CD14-positive monocyte (primary cell): ENCODE measurements around the gene FRMD3. TPM values are rescaled to one million over a fixed set of nuclear protein-coding genes. Genes with fewer than 3 reads are reported as not detected.

Experiments used
- DNase-seq, 3 donors: peaks; one replicate each; pipeline ENCODE4 v3.0.0-alpha.2; 2011 to 2022
- H2AFZ ChIP-seq: 2 replicates; pipeline ENCODE4 v1.6.0; 2012; ENCODE audit warnings: mild to moderate bottlenecking, low read depth, low read length, inconsistent platforms; ENCODE audit not compliant: insufficient read depth, poor library complexity, severe bottlenecking
- H3K27ac ChIP-seq, 2 donors: 1 replicate in 1 of 2; 2 replicates in 1 of 2; pipeline ENCODE4 v1.5.1; 2012 to 2013; ENCODE audit warnings: low read length in 2 of 2, control low read depth in 1 of 2, inconsistent platforms in 1 of 2, low read depth in 1 of 2, mild to moderate bottlenecking in 1 of 2
- H3K27me3 ChIP-seq, 2 donors: one replicate each; pipeline versions ENCODE4 v1.6.0 to v1.6.1; 2011 to 2013; ENCODE audit warnings: low read length in 2 of 2; ENCODE audit not compliant: control insufficient read depth in 2 of 2, insufficient read depth in 2 of 2
- H3K36me3 ChIP-seq, 2 donors: replicated peaks in 1 of 2; 1 replicate in 1 of 2; 2 replicates in 1 of 2; pipeline versions ENCODE4 v1.5.1 to v1.6.1; 2012 to 2013; ENCODE audit warnings: low read length in 2 of 2, control low read depth in 1 of 2, inconsistent platforms in 1 of 2, mild to moderate bottlenecking in 1 of 2; ENCODE audit not compliant: insufficient read depth in 2 of 2, control insufficient read depth in 1 of 2
- H3K4me1 ChIP-seq, 2 donors: 1 replicate in 1 of 2; 2 replicates in 1 of 2; pipeline versions ENCODE4 v1.5.1 to v1.6.1; 2012 to 2013; ENCODE audit warnings: low read length in 2 of 2, control low read depth in 1 of 2, inconsistent platforms in 1 of 2, mild to moderate bottlenecking in 1 of 2, moderate library complexity in 1 of 2; ENCODE audit not compliant: insufficient read depth in 2 of 2, control insufficient read depth in 1 of 2
- H3K4me2 ChIP-seq: replicated peaks from 2 replicates; pipeline ENCODE3; 2012; ENCODE audit warnings: low read length, moderate library complexity, mild to moderate bottlenecking; ENCODE audit not compliant: poor library complexity, severe bottlenecking; ENCODE audit errors: extremely low read depth
- H3K4me3 ChIP-seq, 3 experiments: fragments of 200-600 bp in 1 of 3; sonication (generic) in 1 of 3; replicated peaks in 1 of 3; 1 replicate in 2 of 3; 2 replicates in 1 of 3; pipeline ENCODE4 v1.5.1; 2011 to 2013; ENCODE audit warnings: low read length in 3 of 3, mild to moderate bottlenecking in 3 of 3, control low read depth in 2 of 3, low read depth in 2 of 3, inconsistent platforms in 1 of 3, moderate library complexity in 1 of 3
- H3K79me2 ChIP-seq: 2 replicates; pipeline ENCODE4 v1.6.0; 2012; ENCODE audit warnings: mild to moderate bottlenecking, control low read depth, inconsistent platforms, low read length, moderate library complexity; ENCODE audit not compliant: insufficient read depth
- H3K9ac ChIP-seq: 2 replicates; pipeline ENCODE4 v1.6.0; 2017; ENCODE audit warnings: low read length, mild to moderate bottlenecking; ENCODE audit not compliant: insufficient read depth, poor library complexity, severe bottlenecking
- H3K9me3 ChIP-seq, 2 donors: replicated peaks in 1 of 2; 1 replicate in 1 of 2; 2 replicates in 1 of 2; pipeline versions ENCODE4 v1.5.1 to v1.6.1; 2012 to 2013; ENCODE audit warnings: low read length in 2 of 2, control low read depth in 1 of 2; ENCODE audit not compliant: control insufficient read depth in 1 of 2, insufficient read depth in 1 of 2
- H4K20me1 ChIP-seq: 2 replicates; pipeline ENCODE4 v1.6.0; 2012; ENCODE audit warnings: mild to moderate bottlenecking, low read length, control low read depth, moderate library complexity; ENCODE audit not compliant: insufficient read depth
- H3K27ac Mint-ChIP-seq, 7 donors: one replicate each; pipeline ENCODE4 v1.8.0; 2020; ENCODE audit warnings: mild to moderate bottlenecking in 7 of 7, mixed read lengths in 7 of 7, moderate library complexity in 6 of 7, inconsistent platforms in 2 of 7
- H3K27me3 Mint-ChIP-seq, 3 donors: one replicate each; pipeline ENCODE4 v1.8.0; 2021 to 2022; ENCODE audit warnings: low read depth in 3 of 3, mild to moderate bottlenecking in 3 of 3, mixed read lengths in 3 of 3, moderate library complexity in 3 of 3, inconsistent platforms in 1 of 3
- H3K36me3 Mint-ChIP-seq, 2 donors: one replicate each; pipeline ENCODE4 v1.8.0; 2020; ENCODE audit warnings: mixed read lengths in 2 of 2, inconsistent platforms in 1 of 2, mild to moderate bottlenecking in 1 of 2
- H3K4me1 Mint-ChIP-seq: one replicate; pipeline ENCODE4 v1.8.0; 2020; ENCODE audit warnings: mild to moderate bottlenecking, mixed read lengths
- H3K4me3 Mint-ChIP-seq, 2 donors: one replicate each; pipeline ENCODE4 v1.8.0; 2020; ENCODE audit warnings: mild to moderate bottlenecking in 2 of 2, mixed read lengths in 2 of 2, moderate library complexity in 1 of 2
- H3K9me3 Mint-ChIP-seq, 7 donors: one replicate each; pipeline ENCODE4 v1.8.0; 2020 to 2022; ENCODE audit warnings: mixed read lengths in 7 of 7, mild to moderate bottlenecking in 6 of 7, moderate library complexity in 6 of 7, inconsistent platforms in 2 of 7
- CTCF ChIP-seq: fragments of 200-600 bp; IDR thresholded peaks from one replicate; pipeline ENCODE4 v1.8.0; 2022; ENCODE audit warnings: antibody characterized with exemption, mild to moderate bottlenecking
- WGBS: methylation state at CpG from one replicate; pipeline ENCODE4 v1.1.5; 2013; ENCODE audit warnings: missing lambda C conversion rate; ENCODE audit not compliant: insufficient coverage; 5-methylcytosine and 5-hydroxymethylcytosine counted together
- intact Hi-C, 2 donors: fragments of 100-400 bp; cut with micrococcal nuclease; formaldehyde crosslinking; loops; one replicate each; pipeline versions ENCODE4 v1.15.0 to v1.15.1; 2023
- polyA plus RNA-seq, 3 donors: library from polyadenylated mRNA; depleted of rRNA in 1 of 3; unstranded in 2 of 3; stranded (reverse) in 1 of 3; fragments of 300-500 nt in 2 of 3; fragments of >200 nt in 1 of 3; fragmentation: Illumina TruSeq in 2 of 3; gene quantifications; 1 replicate in 2 of 3; 2 replicates in 1 of 3; pipeline ENCODE4 v1.2.3, GENCODE V29; 2012 to 2021

FRMD3 gene
- polyA plus RNA-seq, 3 donors, result 2.8 to 9.8 (median 4.2) TPM

DNA sequence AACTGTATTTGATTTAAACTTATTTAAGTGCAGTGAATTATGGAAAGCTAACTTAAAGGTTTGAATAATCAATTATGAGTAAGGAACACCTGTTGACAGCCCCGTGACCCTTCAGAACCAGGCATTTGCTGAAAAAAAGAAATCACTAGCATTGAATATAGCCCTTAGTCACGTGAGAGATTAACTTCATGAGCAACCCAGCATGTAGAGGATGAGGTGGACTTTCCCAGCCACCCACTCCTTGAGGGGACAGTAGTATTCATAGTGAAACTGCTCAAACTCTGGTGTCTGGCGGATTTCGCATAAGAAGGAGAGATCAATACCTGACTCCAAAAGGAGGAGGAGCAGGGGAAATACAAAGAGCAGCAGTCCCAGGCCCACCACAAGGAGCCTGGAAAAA lies 290.5 kb downstream of the FRMD3 start:
- Histone ChIP-seq H3K9me3 (peaks cover 5 to 6% of the 10 kb centered on the region in 2 donors), H3K4me2 (no peak overlapping the region), H3K9ac (no peak overlapping the region), H3K4me1 (peaks cover 0 to 2% of the 10 kb centered on the region in 2 donors), H3K27ac (no peak overlapping the region), H3K27me3 (no peaks in the 10 kb centered on the region), H3K79me2 (no peaks in the 10 kb centered on the region), H3K4me3 (no peak overlapping the region), H4K20me1 (no peaks in the 10 kb centered on the region), H2AFZ (no peak overlapping the region), H3K36me3 (no peaks in the 10 kb centered on the region)
- no peak for DNase-seq
- WGBS, result 89% methylated on average over 3 of the region's 4 CpGs
- peaks cover 19 to 26% of the 10 kb centered on the region in 2 donors for H3K36me3 Mint-ChIP-seq
- no peak overlapping the region for H3K4me3 Mint-ChIP-seq
- H3K9me3 Mint-ChIP-seq, result peaks cover 5 to 21% (median 11%) of the 10 kb centered on the region in 7 donors
- TF ChIP-seq CTCF, result no peak
- peaks cover 11% of the 10 kb centered on the region for H3K4me1 Mint-ChIP-seq
- H3K27me3 Mint-ChIP-seq, result peaks cover 0 to 4% (median 1%) of the 10 kb centered on the region in 3 donors
- H3K27ac Mint-ChIP-seq, result no peak overlapping the region
- intact Hi-C loops, result no loop called here

GRCh38 chr9:83245979-83246659 lies 292.1 kb downstream of the FRMD3 start:
- Histone ChIP-seq H3K4me1 (peaks cover 1 to 2% of the 10 kb centered on the region in 2 donors), H2AFZ (no peak overlapping the region), H3K36me3 (no peaks in the 10 kb centered on the region), H3K4me3 (no peak overlapping the region), H3K9ac (no peak overlapping the region), H3K27me3 (no peaks in the 10 kb centered on the region), H3K9me3 (peaks cover 0 to 6% of the 10 kb centered on the region in 2 donors), H3K27ac (no peak overlapping the region), H3K79me2 (no peaks in the 10 kb centered on the region), H3K4me2 (no peak overlapping the region), H4K20me1 (no peaks in the 10 kb centered on the region)
- Mint-ChIP-seq H3K27me3 (peaks cover 0 to 1% (median 0%) of the 10 kb centered on the region in 3 donors), H3K36me3 (peaks cover 22 to 34% of the 10 kb centered on the region in 2 donors), H3K9me3 (peaks cover 0 to 13% (median under 1%) of the 10 kb centered on the region in 7 donors), H3K4me1 (peaks cover 12% of the 10 kb centered on the region), H3K4me3 (no peak overlapping the region), H3K27ac (no peak overlapping the region)
- WGBS, result no CpG with 5 or more reads among the region's 5 CpGs
- intact Hi-C loops, result no loop called here
- no peak for DNase-seq
- TF ChIP-seq CTCF, result no peak
